ENCODE results near the gene LRRC7.

Gene LRRC7

DNA sequence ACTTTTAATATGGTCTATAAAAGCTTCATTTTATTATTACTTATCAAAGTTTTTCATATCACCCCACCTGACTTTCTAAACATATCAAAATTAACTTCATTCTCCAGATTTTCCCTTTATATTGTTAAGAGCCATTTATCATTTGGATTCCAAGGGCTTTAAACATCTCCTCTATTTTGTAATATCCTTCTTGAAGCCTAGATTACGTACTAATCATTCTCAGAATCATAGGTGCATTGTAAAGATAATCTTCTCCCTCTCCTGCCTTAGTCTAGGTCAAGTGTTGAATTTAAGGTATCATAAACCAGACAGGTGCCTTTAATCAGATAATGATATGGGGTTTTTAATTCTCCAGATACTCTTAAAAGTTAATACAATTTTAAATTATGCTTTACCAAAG lies 509.3 kb downstream of the LRRC7 start:
- H3K9me3 ChIP-seq (ENCODE audit: insufficient read depth, low read length): no peaks in the 10 kb centered on the region
- H3K27me3 ChIP-seq (ENCODE audit: insufficient read depth, insufficient read length): no peaks in the 10 kb centered on the region
- no peaks in the 10 kb centered on the region for H3K4me1 ChIP-seq (ENCODE audit: insufficient read depth, insufficient read length)
- no peak overlapping the region for H3K4me3 ChIP-seq (ENCODE audit: insufficient read length, low read depth)
- H3K9ac ChIP-seq (ENCODE audit: insufficient read length, low read depth): no peak overlapping the region
- DNase-seq (ENCODE audit: low read depth, low spot score): no peak
- no peak for TF ChIP-seq ZNF274 (IDR thresholded peaks at IDR 0.05; ENCODE audit: low read depth, low read length)
- no peak for TF ChIP-seq YY1 (IDR thresholded peaks at IDR 0.05; ENCODE audit: insufficient read depth, insufficient read length)
- no peak for TF ChIP-seq SUZ12 (IDR thresholded peaks at IDR 0.05; ENCODE audit: extremely low read depth, insufficient read depth, insufficient read length)
- H3K36me3 ChIP-seq (ENCODE audit: insufficient read depth, insufficient read length, low read length): no peaks in the 10 kb centered on the region

DNA sequence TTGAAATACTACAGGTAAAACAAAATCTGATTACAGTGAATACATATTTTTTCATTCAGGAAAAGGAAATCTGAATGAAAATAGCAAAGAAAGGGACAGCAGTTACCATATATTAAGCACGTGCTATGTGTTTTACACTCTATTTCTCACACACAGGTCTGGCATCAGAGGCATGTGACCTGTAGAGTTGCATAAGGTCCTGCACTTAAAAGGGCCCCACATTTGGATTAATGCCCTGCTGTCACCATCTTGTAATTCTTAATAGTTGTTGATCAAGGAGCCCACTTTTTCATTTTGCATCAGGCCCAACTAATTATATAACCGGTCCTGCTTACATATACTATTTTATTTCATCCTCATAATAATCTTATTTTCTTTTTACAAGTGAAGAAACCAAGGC lies 511.8 kb downstream of the LRRC7 start:
- no peaks in the 10 kb centered on the region for H3K27me3 ChIP-seq (ENCODE audit: insufficient read depth, insufficient read length)
- H3K9me3 ChIP-seq (ENCODE audit: insufficient read depth, low read length): peaks cover 3% of the 10 kb centered on the region; the same call in 1 of the 2 replicates
- H3K4me1 ChIP-seq (ENCODE audit: insufficient read depth, insufficient read length): no peaks in the 10 kb centered on the region
- no peak overlapping the region for H3K9ac ChIP-seq (ENCODE audit: insufficient read length, low read depth)
- TF ChIP-seq SUZ12 (IDR thresholded peaks at IDR 0.05; ENCODE audit: extremely low read depth, insufficient read depth, insufficient read length): no peak
- TF ChIP-seq YY1 (IDR thresholded peaks at IDR 0.05; ENCODE audit: insufficient read depth, insufficient read length): no peak
- TF ChIP-seq ZNF274 (IDR thresholded peaks at IDR 0.05; ENCODE audit: low read depth, low read length): no peak
- no peak for DNase-seq (ENCODE audit: low read depth, low spot score)
- H3K4me3 ChIP-seq (ENCODE audit: insufficient read length, low read depth): no peak overlapping the region
- H3K36me3 ChIP-seq (ENCODE audit: insufficient read depth, insufficient read length, low read length): no peaks in the 10 kb centered on the region

DNA sequence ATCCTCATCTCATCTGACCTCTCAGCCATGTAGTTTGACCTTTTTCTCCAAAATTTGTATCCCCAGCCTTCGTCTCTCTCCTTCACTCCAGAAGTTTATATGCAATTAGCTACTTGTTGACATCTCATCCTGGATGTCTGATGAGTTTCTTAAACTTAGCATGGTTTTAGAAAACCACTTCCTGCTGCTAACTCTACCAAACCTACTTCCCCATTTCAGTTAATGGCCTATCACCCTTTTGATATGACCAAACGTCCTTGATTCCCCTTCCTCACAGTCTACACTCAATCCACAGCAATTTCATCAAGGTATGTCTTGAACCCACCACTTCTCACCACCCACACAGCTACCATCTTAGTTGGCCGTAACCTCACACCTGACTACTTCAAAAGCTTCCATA lies 515.8 kb downstream of the LRRC7 start:
- no peaks in the 10 kb centered on the region for H3K27me3 ChIP-seq (ENCODE audit: insufficient read depth, insufficient read length)
- H3K4me3 ChIP-seq (ENCODE audit: insufficient read length, low read depth): no peak overlapping the region
- H3K9ac ChIP-seq (ENCODE audit: insufficient read length, low read depth): no peak overlapping the region
- no peak for TF ChIP-seq YY1 (IDR thresholded peaks at IDR 0.05; ENCODE audit: insufficient read depth, insufficient read length)
- TF ChIP-seq SUZ12 (IDR thresholded peaks at IDR 0.05; ENCODE audit: extremely low read depth, insufficient read depth, insufficient read length): no peak
- no peak for TF ChIP-seq ZNF274 (IDR thresholded peaks at IDR 0.05; ENCODE audit: low read depth, low read length)
- DNase-seq (ENCODE audit: low read depth, low spot score): no peak
- H3K36me3 ChIP-seq (ENCODE audit: insufficient read depth, insufficient read length, low read length): no peaks in the 10 kb centered on the region
- H3K9me3 ChIP-seq (ENCODE audit: insufficient read depth, low read length): peaks cover 3% of the 10 kb centered on the region; the same call in 1 of the 2 replicates
- H3K4me1 ChIP-seq (ENCODE audit: insufficient read depth, insufficient read length): no peaks in the 10 kb centered on the region

DNA sequence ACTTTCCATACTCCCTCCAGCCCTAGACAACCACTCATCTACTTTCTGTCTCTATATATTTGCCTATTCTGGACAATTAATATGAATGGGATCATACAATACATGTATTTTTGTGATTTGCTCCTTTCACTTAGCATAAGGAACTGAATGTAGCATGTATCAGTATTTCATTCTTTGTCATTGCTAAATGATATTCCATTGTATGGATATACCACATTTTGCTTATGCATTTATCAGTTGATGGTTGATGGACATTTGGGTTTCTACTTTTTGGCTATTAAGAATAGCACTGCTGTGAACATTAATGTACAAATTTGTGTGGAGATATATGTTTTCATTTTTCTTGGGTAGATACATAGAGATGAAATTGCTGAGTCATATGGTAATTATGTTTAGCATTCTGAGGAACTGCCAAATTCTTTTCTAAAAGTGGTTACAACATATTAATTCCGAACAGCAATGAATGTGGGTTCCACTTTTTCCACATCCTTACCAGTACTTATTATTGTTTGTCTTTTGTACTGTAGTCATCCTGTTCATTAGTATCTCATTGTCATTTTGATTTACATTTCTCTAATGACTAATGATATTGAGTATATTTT lies 516.7 kb downstream of the LRRC7 start:
- TF ChIP-seq SUZ12 (IDR thresholded peaks at IDR 0.05; ENCODE audit: extremely low read depth, insufficient read depth, insufficient read length) (no peak), ZNF274 (IDR thresholded peaks at IDR 0.05; ENCODE audit: low read depth, low read length) (no peak), YY1 (IDR thresholded peaks at IDR 0.05; ENCODE audit: insufficient read depth, insufficient read length) (no peak)
- Histone ChIP-seq H3K36me3 (ENCODE audit: insufficient read depth, insufficient read length, low read length) (no peaks in the 10 kb centered on the region), H3K4me1 (ENCODE audit: insufficient read depth, insufficient read length) (no peaks in the 10 kb centered on the region), H3K9ac (ENCODE audit: insufficient read length, low read depth) (no peak overlapping the region), H3K9me3 (ENCODE audit: insufficient read depth, low read length) (peaks cover 3% of the 10 kb centered on the region; the same call in 1 of the 2 replicates), H3K27me3 (ENCODE audit: insufficient read depth, insufficient read length) (no peaks in the 10 kb centered on the region), H3K4me3 (ENCODE audit: insufficient read length, low read depth) (no peak overlapping the region)
- DNase-seq (ENCODE audit: low read depth, low spot score): no peak

DNA sequence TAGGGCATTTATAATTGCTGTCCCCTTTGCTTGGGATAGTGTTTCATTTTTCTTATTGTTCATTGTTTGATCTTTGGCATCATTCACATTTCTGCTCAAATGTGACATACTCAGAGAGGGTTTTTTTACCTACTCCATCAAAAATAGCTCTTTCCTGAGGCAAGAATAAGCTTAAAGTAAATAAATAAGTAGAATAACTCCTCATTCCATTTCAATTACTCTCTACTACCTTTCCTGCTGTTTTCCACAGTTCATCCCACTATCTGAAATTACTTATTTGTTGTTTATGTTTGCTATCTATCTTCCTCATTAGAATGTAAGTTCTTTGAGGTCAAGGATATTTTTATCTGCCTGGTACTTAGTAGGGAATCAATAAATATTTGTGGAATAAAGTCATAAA lies 517.8 kb downstream of the LRRC7 start:
- DNase-seq (ENCODE audit: low read depth, low spot score): no peak
- H3K36me3 ChIP-seq (ENCODE audit: insufficient read depth, insufficient read length, low read length): no peaks in the 10 kb centered on the region
- H3K27me3 ChIP-seq (ENCODE audit: insufficient read depth, insufficient read length): no peaks in the 10 kb centered on the region
- no peak overlapping the region for H3K9ac ChIP-seq (ENCODE audit: insufficient read length, low read depth)
- TF ChIP-seq YY1 (IDR thresholded peaks at IDR 0.05; ENCODE audit: insufficient read depth, insufficient read length) (no peak), ZNF274 (IDR thresholded peaks at IDR 0.05; ENCODE audit: low read depth, low read length) (no peak), SUZ12 (IDR thresholded peaks at IDR 0.05; ENCODE audit: extremely low read depth, insufficient read depth, insufficient read length) (no peak)
- H3K4me3 ChIP-seq (ENCODE audit: insufficient read length, low read depth): no peak overlapping the region
- peaks cover 3% of the 10 kb centered on the region; the same call in 1 of the 2 replicates for H3K9me3 ChIP-seq (ENCODE audit: insufficient read depth, low read length)
- H3K4me1 ChIP-seq (ENCODE audit: insufficient read depth, insufficient read length): no peaks in the 10 kb centered on the region

DNA sequence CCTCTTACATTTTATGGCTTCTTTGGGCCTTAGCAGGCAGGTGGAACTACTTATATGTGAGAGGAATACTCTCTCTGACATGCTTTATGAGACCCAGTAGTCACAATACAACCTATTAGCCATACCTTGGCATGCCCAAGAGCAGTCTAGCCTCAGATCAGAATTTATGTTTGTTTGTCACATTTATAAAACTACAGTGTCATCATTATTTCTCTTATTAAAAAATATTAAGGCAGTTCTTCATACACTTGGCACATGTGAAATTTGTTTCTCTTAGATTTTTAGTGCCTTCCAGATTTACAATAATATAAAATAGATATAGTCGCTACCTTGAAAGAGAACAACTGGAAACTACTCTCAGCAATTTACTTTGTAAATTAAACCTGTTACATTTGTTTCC lies 519.2 kb downstream of the LRRC7 start:
- no peak for DNase-seq (ENCODE audit: low read depth, low spot score)
- TF ChIP-seq ZNF274 (IDR thresholded peaks at IDR 0.05; ENCODE audit: low read depth, low read length) (no peak), SUZ12 (IDR thresholded peaks at IDR 0.05; ENCODE audit: extremely low read depth, insufficient read depth, insufficient read length) (no peak), YY1 (IDR thresholded peaks at IDR 0.05; ENCODE audit: insufficient read depth, insufficient read length) (no peak)
- no peak overlapping the region for H3K4me3 ChIP-seq (ENCODE audit: insufficient read length, low read depth)

DNA sequence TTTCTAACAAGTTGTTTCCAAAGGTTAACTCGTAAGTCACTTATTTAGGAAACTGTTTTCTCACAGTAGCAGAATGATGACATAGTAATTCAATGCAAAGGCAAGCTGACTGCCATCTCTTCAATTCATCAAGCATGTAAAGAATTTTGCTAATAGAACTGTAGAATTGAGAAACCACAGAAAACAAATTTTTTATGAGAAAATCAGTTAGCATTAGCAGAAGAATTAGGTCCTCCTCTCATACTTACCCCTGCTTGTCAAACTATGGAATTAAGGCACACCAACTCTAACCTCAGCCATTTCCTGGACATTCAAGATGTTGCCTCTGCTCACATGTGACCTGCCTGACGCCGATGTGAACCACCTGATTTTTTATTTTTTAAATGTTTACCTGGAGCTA lies 522.4 kb downstream of the LRRC7 start:
- Histone ChIP-seq H3K36me3 (ENCODE audit: insufficient read depth, insufficient read length, low read length) (no peaks in the 10 kb centered on the region), H3K9me3 (ENCODE audit: insufficient read depth, low read length) (no peaks in the 10 kb centered on the region), H3K9ac (ENCODE audit: insufficient read length, low read depth) (no peak overlapping the region), H3K4me3 (ENCODE audit: insufficient read length, low read depth) (no peak overlapping the region), H3K27me3 (ENCODE audit: insufficient read depth, insufficient read length) (no peaks in the 10 kb centered on the region), H3K4me1 (ENCODE audit: insufficient read depth, insufficient read length) (no peaks in the 10 kb centered on the region)
- TF ChIP-seq SUZ12 (IDR thresholded peaks at IDR 0.05; ENCODE audit: extremely low read depth, insufficient read depth, insufficient read length): no peak
- no peak for TF ChIP-seq ZNF274 (IDR thresholded peaks at IDR 0.05; ENCODE audit: low read depth, low read length)
- TF ChIP-seq YY1 (IDR thresholded peaks at IDR 0.05; ENCODE audit: insufficient read depth, insufficient read length): no peak
- DNase-seq (ENCODE audit: low read depth, low spot score): no peak

More for the DNA sequence above, 519.2 kb downstream of the LRRC7 start:
- Histone ChIP-seq H3K9ac (ENCODE audit: insufficient read length, low read depth) (no peak overlapping the region), H3K27me3 (ENCODE audit: insufficient read depth, insufficient read length) (no peaks in the 10 kb centered on the region), H3K36me3 (ENCODE audit: insufficient read depth, insufficient read length, low read length) (no peaks in the 10 kb centered on the region), H3K4me1 (ENCODE audit: insufficient read depth, insufficient read length) (no peaks in the 10 kb centered on the region), H3K9me3 (ENCODE audit: insufficient read depth, low read length) (peaks cover 3% of the 10 kb centered on the region; the same call in 1 of the 2 replicates)
